IPS-18c (cell line): ENCODE results near the gene CDC73.

Experiments
- H3K4me3 ChIP-seq: 2 replicates; pipeline ENCODE4 v1.7.0; 2013; ENCODE audit warnings: low read depth, mild to moderate bottlenecking, low read length, moderate library complexity; ENCODE audit not compliant: insufficient read depth
- H3K9me3 ChIP-seq: one replicate; pipeline ENCODE4 v1.6.1; 2013; ENCODE audit warnings: mild to moderate bottlenecking, low read length, moderate library complexity; ENCODE audit not compliant: control insufficient read depth, insufficient read depth

Gene CDC73

GRCh38 chr1:193121616-193122593 is at the start of gene CDC73:
Gene CDC73, plus strand, starts transcription at chr1:193122031. Its CDS starts 170 bp downstream, at chr1:193122201.
- Histone ChIP-seq H3K9me3 (no peaks in the 10 kb centered on the region), H3K4me3 (peak within 1 kb of the TSS; percentile 99)

DNA sequence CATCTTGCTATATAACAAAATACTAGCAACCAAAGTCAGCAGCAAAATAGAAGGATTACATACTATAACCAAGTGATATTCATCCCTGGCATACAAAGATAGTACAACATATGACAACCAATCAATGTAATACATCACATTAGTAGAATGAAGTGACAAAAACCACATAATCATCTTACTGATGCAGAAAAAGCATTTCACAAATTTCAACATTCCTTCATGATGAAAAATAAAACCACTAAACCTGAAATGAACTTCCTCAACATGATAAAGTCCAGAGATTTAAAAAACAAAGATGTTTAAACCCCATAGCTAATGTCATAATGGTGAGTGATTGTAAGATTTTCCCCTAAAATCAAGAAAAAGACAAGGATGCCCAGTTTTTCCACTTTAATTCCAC is 43.8 kb upstream of the CDC73 start:
- Histone ChIP-seq H3K4me3 (no peak overlapping the region), H3K9me3 (no peaks in the 10 kb centered on the region)

GRCh38 chr1:193079187-193079586 is 42.6 kb upstream of the CDC73 start:
- no peak overlapping the region for H3K4me3 ChIP-seq

DNA sequence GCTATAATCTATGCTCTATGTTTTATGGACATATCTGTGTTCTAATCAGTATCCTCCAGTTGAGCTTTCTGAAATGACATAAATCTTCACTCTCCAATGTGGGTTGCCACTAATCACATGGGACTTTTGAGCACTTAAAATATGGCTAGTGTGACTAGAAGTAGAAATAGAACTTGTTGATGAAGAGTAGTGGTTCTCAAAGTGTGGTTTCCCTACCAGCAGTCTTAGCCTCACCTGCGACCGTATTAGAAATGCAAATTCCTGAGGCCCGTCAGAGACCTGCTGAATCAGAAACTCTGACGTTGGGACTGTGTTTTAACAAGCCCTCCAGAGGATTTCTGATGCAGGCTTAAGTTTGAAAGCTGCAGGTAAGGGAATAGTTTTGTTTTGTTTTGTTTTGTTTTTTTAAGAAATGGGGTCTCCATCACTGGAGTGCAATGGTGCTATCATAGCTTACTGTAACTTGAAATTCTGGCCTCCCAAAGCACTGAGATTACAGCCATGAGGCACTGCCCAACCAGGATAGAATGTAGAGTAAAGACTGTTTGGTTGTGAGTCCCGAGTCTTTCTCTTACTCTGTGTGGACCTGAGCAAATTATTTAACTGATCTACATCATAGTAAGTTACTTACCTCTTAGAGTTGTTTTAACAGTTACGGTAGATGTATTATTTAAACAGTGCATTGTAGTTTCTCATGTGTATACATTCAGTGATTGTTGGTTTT is 38.3 kb upstream of the CDC73 start:
- Histone ChIP-seq H3K9me3 (no peaks in the 10 kb centered on the region), H3K4me3 (no peak overlapping the region)

More at GRCh38 chr1:193079187-193079586, 42.6 kb upstream of the CDC73 start:
- H3K9me3 ChIP-seq, result no peaks in the 10 kb centered on the region

GRCh38 chr1:193085263-193085662 is 36.6 kb upstream of the CDC73 start:
- H3K4me3 ChIP-seq, result no peak overlapping the region
- no peaks in the 10 kb centered on the region for H3K9me3 ChIP-seq

- no peak overlapping the region for H3K4me3 ChIP-seq
- no peaks in the 10 kb centered on the region for H3K9me3 ChIP-seq
These were observed 35.5 kb upstream of the CDC73 start for GRCh38 chr1:193086342-193086741.

GRCh38 chr1:193087893-193088292 is 33.9 kb upstream of the CDC73 start:
- no peak overlapping the region for H3K4me3 ChIP-seq
- no peaks in the 10 kb centered on the region for H3K9me3 ChIP-seq

GRCh38 chr1:193090865-193091264 is 31.0 kb upstream of the CDC73 start:
- Histone ChIP-seq H3K9me3 (no peaks in the 10 kb centered on the region), H3K4me3 (no peak overlapping the region)

GRCh38 chr1:193094112-193094511 is 27.7 kb upstream of the CDC73 start:
- Histone ChIP-seq H3K4me3 (no peak overlapping the region), H3K9me3 (no peaks in the 10 kb centered on the region)

GRCh38 chr1:193102662-193103061 is 19.2 kb upstream of the CDC73 start:
- H3K4me3 ChIP-seq, result no peak overlapping the region
- H3K9me3 ChIP-seq, result no peaks in the 10 kb centered on the region

- Histone ChIP-seq H3K9me3 (no peaks in the 10 kb centered on the region), H3K4me3 (peak overlapping the region; percentile 79)
These were observed 17.9 kb upstream of the CDC73 start for GRCh38 chr1:193103759-193104501.

DNA sequence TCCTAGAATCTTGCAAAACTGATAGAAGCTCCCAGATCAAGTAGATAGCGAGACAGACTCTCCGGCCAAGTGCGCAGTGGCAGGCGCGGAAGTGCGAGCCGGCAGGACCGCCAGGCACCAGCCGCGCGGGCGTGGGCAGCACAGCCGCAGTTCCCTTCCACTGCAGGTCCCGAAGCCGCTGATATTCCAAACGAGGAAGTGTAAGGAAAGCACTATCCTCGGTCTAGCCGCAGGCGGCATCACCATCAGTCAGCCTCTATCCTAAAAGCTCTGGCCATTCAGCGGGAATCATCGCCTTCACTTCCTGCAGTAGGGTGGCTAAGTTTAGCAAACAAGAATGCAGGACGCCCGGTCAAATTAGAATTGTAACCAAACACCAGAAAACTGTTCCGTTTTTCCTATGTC is 17.3 kb upstream of the CDC73 start:
- H3K4me3 ChIP-seq, result peak overlapping the region; percentile 79
- H3K9me3 ChIP-seq, result no peaks in the 10 kb centered on the region

- Histone ChIP-seq H3K4me3 (peak within 1 kb of the TSS; percentile 79), H3K9me3 (no peaks in the 10 kb centered on the region)
These were observed 16.7 kb upstream of the CDC73 start, which contains the start of gene GLRX2 for GRCh38 chr1:193104907-193105820. Gene GLRX2, minus strand, starts transcription at chr1:193105414. Its CDS starts 32 bp downstream, at chr1:193105382.

GRCh38 chr1:193105821-193106177 is 16.0 kb upstream of the CDC73 start:
- peak overlapping the region; percentile 79; the same call in 1 of the 2 replicates for H3K4me3 ChIP-seq

GRCh38 chr1:193108471-193108870 is 13.4 kb upstream of the CDC73 start:
- no peak overlapping the region for H3K4me3 ChIP-seq
- H3K9me3 ChIP-seq, result no peaks in the 10 kb centered on the region

More at GRCh38 chr1:193105821-193106177, 16.0 kb upstream of the CDC73 start:
- H3K9me3 ChIP-seq, result no peaks in the 10 kb centered on the region

- Histone ChIP-seq H3K4me3 (no peak overlapping the region), H3K9me3 (no peaks in the 10 kb centered on the region)
These were observed 12.2 kb upstream of the CDC73 start for GRCh38 chr1:193109619-193110018.
